GM12801 (cell line): ENCODE measurements around the gene LHFPL5.

Experiments
- CTCF ChIP-seq: IDR thresholded peaks from one replicate; pipeline ENCODE4 v1.5.1; 2011; ENCODE audit warnings: control low read depth; ENCODE audit not compliant: insufficient read length; ENCODE audit errors: extremely low read depth

The LHFPL5 gene

GRCh38 chr6:35810971-35811698, 6.0 kb downstream of the LHFPL5 start:
- no peak for TF ChIP-seq CTCF

- no peak for TF ChIP-seq CTCF
Measured at GRCh38 chr6:35811699-35811995, 6.5 kb downstream of the LHFPL5 start.

- no peak for TF ChIP-seq CTCF
Measured at GRCh38 chr6:35817515-35817914, 12.4 kb downstream of the LHFPL5 start.

- TF ChIP-seq CTCF: no peak
Measured at GRCh38 chr6:35823601-35824000, 18.4 kb downstream of the LHFPL5 start.

GRCh38 chr6:35824552-35825192, 19.5 kb downstream of the LHFPL5 start:
- TF ChIP-seq CTCF: no peak

GRCh38 chr6:35829306-35829705, 24.2 kb downstream of the LHFPL5 start:
- TF ChIP-seq CTCF: no peak

- no peak for TF ChIP-seq CTCF
Measured at GRCh38 chr6:35831257-35832007, 26.3 kb downstream of the LHFPL5 start.
